HEK293 (cell line): ENCODE data around the gene CASP8AP2.

Experiments
- CTCF ChIA-PET: fragments of 350-600 bp; formaldehyde crosslinking; extraction: SDS; loops from one replicate; lab custom pipeline; 2021; ENCODE audit warnings: antibody characterized with exemption; lab: Yijun Ruan, JAX
- POLR2A ChIA-PET: fragments of 300-600 bp; formaldehyde crosslinking; extraction: SDS; loops from one replicate; lab custom pipeline; 2020; ENCODE audit warnings: antibody characterized with exemption, inconsistent platforms; lab: Yijun Ruan, JAX
- H3K27ac ChIP-seq: fragments of 200-500 bp; sonication (Bioruptor generic); 2 replicates; pipeline ENCODE4 v1.5.1; 2014; ENCODE audit warnings: low read depth, low read length, control low read depth, inconsistent platforms; ENCODE audit errors: extremely low read depth
- H3K36me3 ChIP-seq, 2 experiments: fragments of 200-500 bp in 1 of 2; sonication (Bioruptor generic) in 1 of 2; 1 replicate in 1 of 2; 2 replicates in 1 of 2; pipeline ENCODE4 v1.5.1; 2014 to 2017; ENCODE audit warnings: inconsistent platforms in 2 of 2, low read length in 2 of 2; ENCODE audit not compliant: control insufficient read depth in 2 of 2, insufficient read depth in 1 of 2
- H3K4me1 ChIP-seq: fragments of 200-500 bp; sonication (Bioruptor generic); 2 replicates; pipeline ENCODE4 v1.5.1; 2014; ENCODE audit warnings: mild to moderate bottlenecking, low read length, inconsistent platforms; ENCODE audit not compliant: control insufficient read depth, insufficient read depth
- H3K4me3 ChIP-seq: 2 replicates; pipeline ENCODE4 v1.5.1; 2011; ENCODE audit warnings: low read depth, mild to moderate bottlenecking, control low read depth, low read length, moderate library complexity
- H3K9me3 ChIP-seq: fragments of 200-500 bp; sonication (Bioruptor generic); 2 replicates; pipeline ENCODE4 v1.5.1; 2014; ENCODE audit warnings: low read depth, low read length, inconsistent platforms; ENCODE audit not compliant: control insufficient read depth, insufficient read depth
- KLF10 ChIP-seq: fragments of 450-650 bp; IDR thresholded peaks from 2 replicates; pipeline ENCODE4 v1.5.1; 2018; ENCODE audit warnings: missing biosample characterization, mild to moderate bottlenecking, missing genetic modification characterization
- KLF9 ChIP-seq: fragments of 450-650 bp; formaldehyde crosslinking; IDR thresholded peaks from 2 replicates; pipeline ENCODE4 v1.5.1; 2016; ENCODE audit warnings: missing biosample characterization, missing genetic modification characterization, low read depth
- ZNF121 ChIP-seq: fragments of 450-650 bp; formaldehyde crosslinking; IDR thresholded peaks from 2 replicates; pipeline ENCODE4 v1.5.1; 2016; ENCODE audit warnings: missing biosample characterization, missing genetic modification characterization
- ZNF138 ChIP-seq: fragments of 450-650 bp; formaldehyde crosslinking; IDR thresholded peaks from 2 replicates; pipeline ENCODE4 v1.5.1; 2016; ENCODE audit warnings: missing biosample characterization, missing genetic modification characterization, borderline replicate concordance
- ZNF24 ChIP-seq: fragments of 450-650 bp; formaldehyde crosslinking; IDR thresholded peaks from 2 replicates; pipeline ENCODE4 v1.5.1; 2016; ENCODE audit warnings: missing biosample characterization, missing genetic modification characterization
- ZNF324 ChIP-seq: fragments of 450-650 bp; formaldehyde crosslinking; IDR thresholded peaks from 2 replicates; pipeline ENCODE4 v1.5.1; 2016; ENCODE audit warnings: missing biosample characterization, missing genetic modification characterization
- ZNF341 ChIP-seq: fragments of 450-650 bp; formaldehyde crosslinking; IDR thresholded peaks from 2 replicates; pipeline ENCODE4; 2016; ENCODE audit warnings: low read depth, missing biosample characterization, missing genetic modification characterization
- ZNF391 ChIP-seq: fragments of 450-650 bp; formaldehyde crosslinking; IDR thresholded peaks from 2 replicates; pipeline ENCODE4 v1.5.1; 2016; ENCODE audit warnings: low read depth, missing biosample characterization, missing genetic modification characterization, borderline replicate concordance
- ZNF510 ChIP-seq: fragments of 450-650 bp; formaldehyde crosslinking; IDR thresholded peaks from 2 replicates; pipeline ENCODE4 v1.5.1; 2018; ENCODE audit warnings: mild to moderate bottlenecking, missing genetic modification characterization, missing biosample characterization; ENCODE audit not compliant: insufficient replicate concordance
- ZNF777 ChIP-seq: fragments of 450-650 bp; formaldehyde crosslinking; IDR thresholded peaks from 2 replicates; pipeline ENCODE4 v1.5.1; 2017; ENCODE audit warnings: missing biosample characterization, missing genetic modification characterization, borderline replicate concordance
- TF ChIP-seq, protein P1 (sequence below): fragments of 450-650 bp; formaldehyde crosslinking; IDR thresholded peaks from 2 replicates; pipeline ENCODE4 v1.5.1; 2016; ENCODE audit warnings: missing biosample characterization, missing genetic modification characterization
- TF ChIP-seq, protein P2 (sequence below): fragments of 450-650 bp; formaldehyde crosslinking; IDR thresholded peaks from 2 replicates; pipeline ENCODE4 v1.5.1; 2016; ENCODE audit warnings: missing biosample characterization, missing genetic modification characterization
- TF ChIP-seq, protein P3 (sequence below): fragments of 450-650 bp; formaldehyde crosslinking; IDR thresholded peaks from 2 replicates; pipeline ENCODE4 v1.5.1; 2017; ENCODE audit warnings: missing biosample characterization, missing genetic modification characterization
- TF ChIP-seq, protein P4 (sequence below): fragments of 450-650 bp; formaldehyde crosslinking; IDR thresholded peaks from 2 replicates; pipeline ENCODE4 v1.5.1; 2016; ENCODE audit warnings: missing biosample characterization, missing genetic modification characterization
- TF ChIP-seq, protein P5 (sequence below): fragments of 450-650 bp; formaldehyde crosslinking; IDR thresholded peaks from 2 replicates; pipeline ENCODE4 v1.5.1; 2017; ENCODE audit warnings: missing biosample characterization, missing genetic modification characterization

Gene CASP8AP2

DNA sequence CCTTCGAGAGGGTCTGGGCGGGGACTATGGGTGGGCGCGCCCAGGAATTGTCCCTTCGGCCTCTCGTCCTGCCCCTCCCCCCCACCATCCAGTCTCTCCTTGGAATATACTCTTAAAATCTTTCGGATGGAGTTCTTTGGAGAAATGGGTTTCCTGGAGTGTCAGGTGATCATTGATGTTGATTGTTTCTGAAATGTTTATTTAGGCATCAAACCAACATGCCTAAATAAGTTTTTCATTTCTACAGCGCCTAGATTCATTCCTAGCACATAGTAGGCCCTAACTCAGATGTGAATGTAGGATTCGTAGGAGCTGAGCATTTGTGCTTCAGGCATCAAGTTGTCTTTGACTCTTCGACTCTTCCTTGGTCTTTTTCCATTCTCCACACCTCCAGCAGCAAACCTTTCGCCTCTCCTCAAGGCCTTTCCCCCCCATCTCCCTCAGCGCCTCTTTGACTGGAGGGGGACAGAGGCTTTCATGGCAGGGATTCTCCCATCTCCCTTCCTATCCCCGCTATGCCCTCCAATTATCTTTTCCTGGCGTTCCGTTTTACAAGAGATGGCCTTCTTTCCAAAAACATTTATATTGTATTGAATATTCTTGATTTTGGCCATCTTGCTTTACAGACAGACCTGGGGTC lies 610 bp downstream of the CASP8AP2 start (continued):
- TF ChIP-seq, protein P1, sequence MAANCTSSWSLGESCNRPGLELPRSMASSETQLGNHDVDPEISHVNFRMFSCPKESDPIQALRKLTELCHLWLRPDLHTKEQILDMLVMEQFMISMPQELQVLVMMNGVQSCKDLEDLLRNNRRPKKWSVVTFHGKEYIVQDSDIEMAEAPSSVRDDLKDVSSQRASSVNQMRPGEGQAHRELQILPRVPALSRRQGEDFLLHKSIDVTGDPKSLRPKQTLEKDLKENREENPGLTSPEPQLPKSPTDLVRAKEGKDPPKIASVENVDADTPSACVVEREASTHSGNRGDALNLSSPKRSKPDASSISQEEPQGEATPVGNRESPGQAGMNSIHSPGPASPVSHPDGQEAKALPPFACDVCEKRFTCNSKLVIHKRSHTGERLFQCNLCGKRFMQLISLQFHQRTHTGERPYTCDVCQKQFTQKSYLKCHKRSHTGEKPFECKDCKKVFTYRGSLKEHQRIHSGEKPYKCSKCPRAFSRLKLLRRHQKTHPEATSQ (tag by site-specific recombination), result no peak
- no peak; the same call in 1 of the 2 replicates for TF ChIP-seq ZNF324
- TF ChIP-seq ZNF341, result no peak
- TF ChIP-seq, protein P2, sequence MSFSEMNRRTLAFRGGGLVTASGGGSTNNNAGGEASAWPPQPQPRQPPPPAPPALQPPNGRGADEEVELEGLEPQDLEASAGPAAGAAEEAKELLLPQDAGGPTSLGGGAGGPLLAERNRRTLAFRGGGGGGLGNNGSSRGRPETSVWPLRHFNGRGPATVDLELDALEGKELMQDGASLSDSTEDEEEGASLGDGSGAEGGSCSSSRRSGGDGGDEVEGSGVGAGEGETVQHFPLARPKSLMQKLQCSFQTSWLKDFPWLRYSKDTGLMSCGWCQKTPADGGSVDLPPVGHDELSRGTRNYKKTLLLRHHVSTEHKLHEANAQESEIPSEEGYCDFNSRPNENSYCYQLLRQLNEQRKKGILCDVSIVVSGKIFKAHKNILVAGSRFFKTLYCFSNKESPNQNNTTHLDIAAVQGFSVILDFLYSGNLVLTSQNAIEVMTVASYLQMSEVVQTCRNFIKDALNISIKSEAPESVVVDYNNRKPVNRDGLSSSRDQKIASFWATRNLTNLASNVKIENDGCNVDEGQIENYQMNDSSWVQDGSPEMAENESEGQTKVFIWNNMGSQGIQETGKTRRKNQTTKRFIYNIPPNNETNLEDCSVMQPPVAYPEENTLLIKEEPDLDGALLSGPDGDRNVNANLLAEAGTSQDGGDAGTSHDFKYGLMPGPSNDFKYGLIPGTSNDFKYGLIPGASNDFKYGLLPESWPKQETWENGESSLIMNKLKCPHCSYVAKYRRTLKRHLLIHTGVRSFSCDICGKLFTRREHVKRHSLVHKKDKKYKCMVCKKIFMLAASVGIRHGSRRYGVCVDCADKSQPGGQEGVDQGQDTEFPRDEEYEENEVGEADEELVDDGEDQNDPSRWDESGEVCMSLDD (tag by site-specific recombination), result no peak
- no peak for TF ChIP-seq ZNF777 (tag by site-specific recombination)
- TF ChIP-seq KLF10, result peak; percentile 24; the same call in 1 of the 2 replicates
- no peak for TF ChIP-seq ZNF138 (tag by site-specific recombination)
- TF ChIP-seq, protein P3, sequence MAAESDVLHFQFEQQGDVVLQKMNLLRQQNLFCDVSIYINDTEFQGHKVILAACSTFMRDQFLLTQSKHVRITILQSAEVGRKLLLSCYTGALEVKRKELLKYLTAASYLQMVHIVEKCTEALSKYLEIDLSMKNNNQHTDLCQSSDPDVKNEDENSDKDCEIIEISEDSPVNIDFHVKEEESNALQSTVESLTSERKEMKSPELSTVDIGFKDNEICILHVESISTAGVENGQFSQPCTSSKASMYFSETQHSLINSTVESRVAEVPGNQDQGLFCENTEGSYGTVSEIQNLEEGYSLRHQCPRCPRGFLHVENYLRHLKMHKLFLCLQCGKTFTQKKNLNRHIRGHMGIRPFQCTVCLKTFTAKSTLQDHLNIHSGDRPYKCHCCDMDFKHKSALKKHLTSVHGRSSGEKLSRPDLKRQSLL (tag by site-specific recombination), result no peak
- TF ChIP-seq KLF9 (tag by site-specific recombination), result 0 out of 2 replicates have a peak, but pooled peaks have one; percentile 15
- TF ChIP-seq, protein P4, sequence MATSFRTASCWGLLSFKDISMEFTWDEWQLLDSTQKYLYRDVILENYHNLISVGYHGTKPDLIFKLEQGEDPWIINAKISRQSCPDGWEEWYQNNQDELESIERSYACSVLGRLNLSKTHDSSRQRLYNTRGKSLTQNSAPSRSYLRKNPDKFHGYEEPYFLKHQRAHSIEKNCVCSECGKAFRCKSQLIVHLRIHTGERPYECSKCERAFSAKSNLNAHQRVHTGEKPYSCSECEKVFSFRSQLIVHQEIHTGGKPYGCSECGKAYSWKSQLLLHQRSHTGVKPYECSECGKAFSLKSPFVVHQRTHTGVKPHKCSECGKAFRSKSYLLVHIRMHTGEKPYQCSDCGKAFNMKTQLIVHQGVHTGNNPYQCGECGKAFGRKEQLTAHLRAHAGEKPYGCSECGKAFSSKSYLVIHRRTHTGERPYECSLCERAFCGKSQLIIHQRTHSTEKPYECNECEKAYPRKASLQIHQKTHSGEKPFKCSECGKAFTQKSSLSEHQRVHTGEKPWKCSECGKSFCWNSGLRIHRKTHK (tag by site-specific recombination), result no peak
- TF ChIP-seq ZNF391 (tag by site-specific recombination), result 0 out of 2 replicates have a peak, but pooled peaks have one; percentile 8
- TF ChIP-seq ZNF24 (tag by site-specific recombination), result 0 out of 2 replicates have a peak, but pooled peaks have one; percentile 2
- TF ChIP-seq, protein P5, sequence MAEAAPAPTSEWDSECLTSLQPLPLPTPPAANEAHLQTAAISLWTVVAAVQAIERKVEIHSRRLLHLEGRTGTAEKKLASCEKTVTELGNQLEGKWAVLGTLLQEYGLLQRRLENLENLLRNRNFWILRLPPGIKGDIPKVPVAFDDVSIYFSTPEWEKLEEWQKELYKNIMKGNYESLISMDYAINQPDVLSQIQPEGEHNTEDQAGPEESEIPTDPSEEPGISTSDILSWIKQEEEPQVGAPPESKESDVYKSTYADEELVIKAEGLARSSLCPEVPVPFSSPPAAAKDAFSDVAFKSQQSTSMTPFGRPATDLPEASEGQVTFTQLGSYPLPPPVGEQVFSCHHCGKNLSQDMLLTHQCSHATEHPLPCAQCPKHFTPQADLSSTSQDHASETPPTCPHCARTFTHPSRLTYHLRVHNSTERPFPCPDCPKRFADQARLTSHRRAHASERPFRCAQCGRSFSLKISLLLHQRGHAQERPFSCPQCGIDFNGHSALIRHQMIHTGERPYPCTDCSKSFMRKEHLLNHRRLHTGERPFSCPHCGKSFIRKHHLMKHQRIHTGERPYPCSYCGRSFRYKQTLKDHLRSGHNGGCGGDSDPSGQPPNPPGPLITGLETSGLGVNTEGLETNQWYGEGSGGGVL (tag by site-specific recombination), result peak; percentile 88

DNA sequence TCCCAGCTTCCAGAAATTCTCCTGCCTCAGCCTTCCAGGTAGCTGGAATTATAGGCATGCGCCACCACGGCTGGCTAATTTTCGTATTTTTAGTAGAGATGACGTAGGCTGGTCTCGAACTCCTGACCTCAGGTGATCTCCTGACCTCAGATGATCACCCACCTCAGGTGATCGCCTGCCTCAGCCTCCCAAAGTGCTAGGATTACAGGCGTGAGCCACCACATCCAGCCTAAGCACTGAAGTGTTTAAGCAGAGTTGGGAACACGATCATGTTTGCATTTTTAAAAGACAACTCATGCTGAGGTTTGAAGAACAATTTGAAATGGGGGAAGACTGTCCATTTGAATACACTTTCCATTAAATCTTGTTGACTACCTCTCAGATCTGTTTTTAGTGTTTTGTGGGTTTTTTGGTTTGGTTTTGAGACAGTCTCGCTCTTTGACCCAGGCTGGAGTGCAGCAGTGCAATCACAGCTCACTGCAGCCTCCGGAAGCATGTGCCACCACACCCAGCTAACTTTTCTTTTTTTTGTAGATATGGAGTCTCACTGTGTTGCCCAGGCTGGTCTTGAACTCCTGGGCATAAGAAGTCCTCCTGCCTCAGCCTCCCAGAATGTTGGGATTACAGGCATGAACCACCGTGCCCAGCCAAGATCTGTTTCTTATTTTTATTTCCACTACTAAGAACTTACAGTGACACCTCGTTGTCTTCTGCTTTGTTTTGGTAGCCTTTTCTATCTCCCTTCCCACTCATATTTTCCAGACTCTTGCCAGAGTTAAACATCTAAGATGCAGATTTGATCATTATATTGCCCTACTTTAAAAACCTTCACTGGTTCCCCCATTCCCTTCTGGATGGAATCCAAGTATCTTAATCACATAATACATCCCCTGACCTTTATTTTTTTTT lies 5.5 kb downstream of the CASP8AP2 start:
- no peak overlapping the region for H3K27ac ChIP-seq
- peaks cover 45 to 73% of the 10 kb centered on the region in 2 experiments for H3K36me3 ChIP-seq
- TF ChIP-seq ZNF510 (tag by site-specific recombination), result no peak
- TF ChIP-seq ZNF121 (tag by site-specific recombination), result peak; percentile 47; the same call in 1 of the 2 replicates
- TF ChIP-seq, all 188 proteins: peak for 1
- ChIA-PET CTCF (interaction anchor here (0.7 kb wide), 1 partner anchor 558 kb away, joined by 7 read pairs; no protein-coding TSS in a partner anchor), POLR2A (no interaction called here)
- Histone ChIP-seq H3K4me3 (no peak overlapping the region), H3K9me3 (no peaks in the 10 kb centered on the region), H3K4me1 (no peaks in the 10 kb centered on the region)
